Gastroesophageal sphincter (tissue), 3 donors: Measurements from ENCODE around the gene ZNF804A.

Source experiments
- CTCF ChIP-seq, 4 experiments: fragments of 200-600 bp in 2 of 4; fragments of 450-650 bp in 2 of 4; sonication (generic) in 1 of 4; IDR thresholded peaks; one replicate each; pipeline ENCODE4 v1.5.1; 2017 to 2019; ENCODE audit warnings: antibody characterized with exemption in 4 of 4, mild to moderate bottlenecking in 2 of 4, moderate library complexity in 2 of 4
- POLR2A ChIP-seq, 2 donors: fragments of 450-650 bp; IDR thresholded peaks; one replicate each; pipeline ENCODE4 v1.6.1; 2017; ENCODE audit warnings: antibody characterized with exemption in 2 of 2, mild to moderate bottlenecking in 2 of 2, moderate library complexity in 1 of 2
- POLR2AphosphoS5 ChIP-seq: sonication (generic); formaldehyde crosslinking; IDR thresholded peaks from one replicate; pipeline ENCODE4 v1.6.1; 2017; ENCODE audit warnings: antibody characterized with exemption

- TF ChIP-seq CTCF (IDR thresholded peaks at IDR 0.05) (no peak), POLR2AphosphoS5 (no peak), POLR2A (IDR thresholded peaks at IDR 0.05) (no peak)
Observed at GRCh38 chr2:184956856-184957255, 358.5 kb downstream of the ZNF804A start.
